ENCODE measurements around the gene PATZ1.

PATZ1 gene

GRCh38 chr22:31281733-31282132 is 64.4 kb downstream of the PATZ1 start:
- no peak for DNase-seq

- no peak for DNase-seq
These were observed 66.2 kb downstream of the PATZ1 start for GRCh38 chr22:31279821-31280505.

- DNase-seq: no peak
These were observed 66.8 kb downstream of the PATZ1 start for GRCh38 chr22:31279327-31279669.

DNA sequence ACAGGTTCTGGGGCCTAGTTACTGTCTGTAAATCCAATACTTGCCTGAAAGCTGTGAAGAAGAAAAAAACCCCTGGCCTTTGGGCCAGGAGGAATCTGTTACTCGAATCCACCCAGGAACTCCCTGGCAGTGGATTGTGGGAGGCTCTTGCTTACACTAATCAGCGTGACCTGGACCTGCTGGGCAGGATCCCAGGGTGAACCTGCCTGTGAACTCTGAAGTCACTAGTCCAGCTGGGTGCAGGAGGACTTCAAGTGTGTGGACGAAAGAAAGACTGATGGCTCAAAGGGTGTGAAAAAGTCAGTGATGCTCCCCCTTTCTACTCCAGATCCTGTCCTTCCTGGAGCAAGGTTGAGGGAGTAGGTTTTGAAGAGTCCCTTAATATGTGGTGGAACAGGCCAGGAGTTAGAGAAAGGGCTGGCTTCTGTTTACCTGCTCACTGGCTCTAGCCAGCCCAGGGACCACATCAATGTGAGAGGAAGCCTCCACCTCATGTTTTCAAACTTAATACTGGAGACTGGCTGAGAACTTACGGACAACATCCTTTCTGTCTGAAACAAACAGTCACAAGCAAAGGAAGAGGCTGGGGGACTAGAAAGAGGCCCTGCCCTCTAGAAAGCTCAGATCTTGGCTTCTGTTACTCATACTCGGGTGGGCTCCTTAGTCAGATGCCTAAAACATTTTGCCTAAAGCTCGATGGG is 67.4 kb downstream of the PATZ1 start:
- no peak for DNase-seq

GRCh38 chr22:31278151-31278621 is 68.0 kb downstream of the PATZ1 start:
- no peak for DNase-seq

DNA sequence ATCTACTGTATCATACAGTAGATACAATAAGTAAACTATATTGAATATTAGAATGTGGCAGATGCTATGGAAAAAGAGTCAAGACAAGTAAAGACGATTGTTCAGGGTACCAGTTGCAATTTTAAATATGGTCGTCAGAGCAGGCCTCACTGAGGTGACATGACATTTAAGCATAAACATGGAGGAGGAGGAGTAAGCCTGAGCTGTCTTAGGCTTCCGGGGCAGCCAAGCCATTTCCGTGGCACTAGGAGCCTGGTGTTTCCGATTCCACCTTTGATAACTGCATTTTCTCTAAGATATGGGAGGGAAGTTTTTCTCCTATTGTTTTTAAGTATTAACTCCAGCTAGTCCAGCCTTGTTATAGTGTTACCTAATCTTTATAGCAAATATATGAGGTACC is 68.4 kb downstream of the PATZ1 start:
- no peak for DNase-seq

DNA sequence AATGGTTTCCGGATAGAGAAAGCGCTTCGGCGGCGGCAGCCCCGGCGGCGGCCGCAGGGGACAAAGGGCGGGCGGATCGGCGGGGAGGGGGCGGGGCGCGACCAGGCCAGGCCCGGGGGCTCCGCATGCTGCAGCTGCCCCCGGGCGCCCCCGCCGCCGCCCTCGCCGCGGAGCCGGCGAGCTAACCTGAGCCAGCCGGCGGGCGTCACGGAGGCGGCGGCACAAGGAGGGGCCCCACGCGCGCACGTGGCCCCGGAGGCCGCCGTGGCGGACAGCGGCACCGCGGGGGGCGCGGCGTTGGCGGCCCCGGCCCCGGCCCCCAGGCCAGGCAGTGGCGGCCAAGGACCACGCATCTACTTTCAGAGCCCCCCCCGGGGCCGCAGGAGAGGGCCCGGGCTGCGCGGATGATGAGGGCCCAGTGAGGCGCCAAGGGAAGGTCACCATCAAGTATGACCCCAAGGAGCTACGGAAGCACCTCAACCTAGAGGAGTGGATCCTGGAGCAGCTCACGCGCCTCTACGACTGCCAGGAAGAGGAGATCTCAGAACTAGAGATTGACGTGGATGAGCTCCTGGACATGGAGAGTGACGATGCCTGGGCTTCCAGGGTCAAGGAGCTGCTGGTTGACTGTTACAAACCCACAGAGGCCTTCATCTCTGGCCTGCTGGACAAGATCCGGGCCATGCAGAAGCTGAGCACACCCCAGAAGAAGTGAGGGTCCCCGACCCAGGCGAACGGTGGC is 69.5 kb downstream of the PATZ1 start:
- DNase-seq: no peak
